Hepatocyte (in vitro differentiated cells): Measurements from ENCODE around the gene NTRK3.

ENCODE experiments used
- CTCF ChIP-seq: fragments of 200-600 bp; sonication (generic); IDR thresholded peaks from 2 replicates; pipeline ENCODE4 v1.5.1; 2016; ENCODE audit warnings: antibody characterized with exemption, mild to moderate bottlenecking; ENCODE audit not compliant: poor library complexity
- EZH2 ChIP-seq: fragments of 200-600 bp; sonication (generic); IDR thresholded peaks from 2 replicates; pipeline ENCODE4 v1.6.1; 2016; ENCODE audit warnings: antibody characterized with exemption, mild to moderate bottlenecking, borderline replicate concordance
- EZH2phosphoT487 ChIP-seq: fragments of 200-600 bp; sonication (generic); IDR thresholded peaks from one replicate; pipeline ENCODE4 v1.6.1; 2018; ENCODE audit warnings: antibody characterized with exemption, mild to moderate bottlenecking, low read depth, moderate library complexity; ENCODE audit not compliant: unreplicated experiment, severe bottlenecking

- TF ChIP-seq CTCF = no peak
- TF ChIP-seq EZH2 = no peak
- TF ChIP-seq EZH2phosphoT487 = no peak
Observed at GRCh38 chr15:88019656-88020055, 236.9 kb downstream of the NTRK3 start.
